ENCODE measurements around the gene ATP2B1. TPM values are rescaled to one million over a fixed set of nuclear protein-coding genes. Genes with fewer than 3 reads are reported as not detected.

The ATP2B1 gene
- total RNA-seq, 2 donors from 2014 or later, result 16.4 to 80.3 TPM

- H3K4me1 ChIP-seq (replicated peaks), result no peaks in the 10 kb centered on the region
- H3K36me3 ChIP-seq, result no peaks in the 10 kb centered on the region
- H3K27ac ChIP-seq, result no peak overlapping the region
- intact Hi-C loops (cut with DNase I), result no loop called here
- no peak overlapping the region for H3K4me3 ChIP-seq
- H3K27me3 ChIP-seq (replicated peaks; ENCODE audit: insufficient read depth), result no peaks in the 10 kb centered on the region
- H3K9me3 ChIP-seq, result no peaks in the 10 kb centered on the region
- DNase-seq (ENCODE audit: low spot score), result no peak
- TF ChIP-seq POLR2AphosphoS5 (IDR thresholded peaks at IDR 0.05), result no peak
- TF ChIP-seq POLR2A (IDR thresholded peaks at IDR 0.05), result no peak
- TF ChIP-seq CTCF (IDR thresholded peaks at IDR 0.05), result no peak
- 86% methylated on average over 5 of the region's 5 CpGs for WGBS
Measured at GRCh38 chr12:89593873-89594272, 114.8 kb downstream of the ATP2B1 start.

GRCh38 chr12:89593233-89593632, 115.4 kb downstream of the ATP2B1 start:
- Histone ChIP-seq H3K27ac (no peak overlapping the region), H3K4me3 (no peak overlapping the region), H3K9me3 (no peaks in the 10 kb centered on the region), H3K4me1 (replicated peaks) (no peaks in the 10 kb centered on the region), H3K36me3 (no peaks in the 10 kb centered on the region), H3K27me3 (replicated peaks; ENCODE audit: insufficient read depth) (no peaks in the 10 kb centered on the region)
- WGBS, result 75% methylated on average over 4 of the region's 4 CpGs
- TF ChIP-seq POLR2AphosphoS5 (IDR thresholded peaks at IDR 0.05), result no peak
- TF ChIP-seq POLR2A (IDR thresholded peaks at IDR 0.05), result no peak
- no peak for TF ChIP-seq CTCF (IDR thresholded peaks at IDR 0.05)
- DNase-seq (ENCODE audit: low spot score), result no peak
- intact Hi-C loops (cut with DNase I), result no loop called here

GRCh38 chr12:89589753-89590152, 118.9 kb downstream of the ATP2B1 start:
- intact Hi-C loops (cut with DNase I), result no loop called here
- H3K27ac ChIP-seq, result no peak overlapping the region

GRCh38 chr12:89578499-89578898, 130.1 kb downstream of the ATP2B1 start:
- Histone ChIP-seq H3K27me3 (replicated peaks; ENCODE audit: insufficient read depth) (no peaks in the 10 kb centered on the region), H3K27ac (no peak overlapping the region), H3K36me3 (no peaks in the 10 kb centered on the region), H3K4me3 (no peak overlapping the region), H3K9me3 (no peaks in the 10 kb centered on the region), H3K4me1 (replicated peaks) (no peaks in the 10 kb centered on the region)
- TF ChIP-seq POLR2A (IDR thresholded peaks at IDR 0.05) (no peak), CTCF (IDR thresholded peaks at IDR 0.05) (no peak), POLR2AphosphoS5 (IDR thresholded peaks at IDR 0.05) (no peak)
- 88% methylated on average over 2 of the region's 2 CpGs for WGBS
- no peak for DNase-seq (ENCODE audit: low spot score)
- intact Hi-C loops (cut with DNase I), result no loop called here

More at GRCh38 chr12:89589753-89590152, 118.9 kb downstream of the ATP2B1 start:
- H3K36me3 ChIP-seq, result no peaks in the 10 kb centered on the region
- DNase-seq (ENCODE audit: low spot score), result no peak
- TF ChIP-seq CTCF (IDR thresholded peaks at IDR 0.05), result no peak
- no peak for TF ChIP-seq POLR2AphosphoS5 (IDR thresholded peaks at IDR 0.05)
- no peak for TF ChIP-seq POLR2A (IDR thresholded peaks at IDR 0.05)
- H3K27me3 ChIP-seq (replicated peaks; ENCODE audit: insufficient read depth), result no peaks in the 10 kb centered on the region
- no peaks in the 10 kb centered on the region for H3K9me3 ChIP-seq
- H3K4me3 ChIP-seq, result no peak overlapping the region
- H3K4me1 ChIP-seq (replicated peaks), result no peaks in the 10 kb centered on the region

GRCh38 chr12:89576572-89577220, 131.9 kb downstream of the ATP2B1 start:
- Histone ChIP-seq H3K4me1 (replicated peaks) (no peaks in the 10 kb centered on the region), H3K9me3 (no peaks in the 10 kb centered on the region), H3K27me3 (replicated peaks; ENCODE audit: insufficient read depth) (no peaks in the 10 kb centered on the region), H3K36me3 (no peaks in the 10 kb centered on the region), H3K27ac (no peak overlapping the region), H3K4me3 (no peak overlapping the region)
- intact Hi-C loops (cut with DNase I), result no loop called here
- no peak for DNase-seq (ENCODE audit: low spot score)
- no peak for TF ChIP-seq POLR2A (IDR thresholded peaks at IDR 0.05)
- TF ChIP-seq CTCF (IDR thresholded peaks at IDR 0.05), result no peak
- no peak for TF ChIP-seq POLR2AphosphoS5 (IDR thresholded peaks at IDR 0.05)
- WGBS, result 96% methylated on average over 1 of the region's 1 CpG
